GM12874 (cell line): ENCODE results near the gene INTS11.

Experiments
- CTCF ChIP-seq: IDR thresholded peaks from 2 replicates; pipeline ENCODE4 v1.5.1; 2011; ENCODE audit warnings: low read depth, mild to moderate bottlenecking, control low read depth, low read length, moderate library complexity; ENCODE audit not compliant: insufficient read depth

Gene INTS11

DNA sequence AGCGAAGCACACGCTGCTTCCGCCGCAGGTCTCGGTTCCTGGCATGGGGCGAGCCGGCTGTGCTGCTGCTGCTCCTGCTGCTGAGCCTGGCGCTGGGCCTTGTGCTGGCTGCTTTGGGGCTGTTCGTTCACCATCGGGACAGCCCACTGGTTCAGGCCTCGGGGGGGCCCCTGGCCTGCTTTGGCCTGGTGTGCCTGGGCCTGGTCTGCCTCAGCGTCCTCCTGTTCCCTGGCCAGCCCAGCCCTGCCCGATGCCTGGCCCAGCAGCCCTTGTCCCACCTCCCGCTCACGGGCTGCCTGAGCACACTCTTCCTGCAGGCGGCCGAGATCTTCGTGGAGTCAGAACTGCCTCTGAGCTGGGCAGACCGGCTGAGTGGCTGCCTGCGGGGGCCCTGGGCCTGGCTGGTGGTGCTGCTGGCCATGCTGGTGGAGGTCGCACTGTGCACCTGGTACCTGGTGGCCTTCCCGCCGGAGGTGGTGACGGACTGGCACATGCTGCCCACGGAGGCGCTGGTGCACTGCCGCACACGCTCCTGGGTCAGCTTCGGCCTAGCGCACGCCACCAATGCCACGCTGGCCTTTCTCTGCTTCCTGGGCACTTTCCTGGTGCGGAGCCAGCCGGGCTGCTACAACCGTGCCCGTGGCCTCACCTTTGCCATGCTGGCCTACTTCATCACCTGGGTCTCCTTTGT lies 9.2 kb upstream of the INTS11 start:
- no peak for TF ChIP-seq CTCF

- no peak for TF ChIP-seq CTCF
Observed at GRCh38 chr1:1332774-1333480, 8.5 kb upstream of the INTS11 start.

- no peak for TF ChIP-seq CTCF
Observed at GRCh38 chr1:1332031-1332755, 7.7 kb upstream of the INTS11 start.

- no peak for TF ChIP-seq CTCF
Observed at GRCh38 chr1:1331068-1331965, 6.9 kb upstream of the INTS11 start, which contains the start of gene TAS1R3. Gene TAS1R3, plus strand, starts transcription at chr1:1331280. Its CDS starts 66 bp downstream, at chr1:1331346.

- no peak for TF ChIP-seq CTCF
Observed at GRCh38 chr1:1330366-1331067, 6.1 kb upstream of the INTS11 start.

- TF ChIP-seq CTCF = no peak
Observed at GRCh38 chr1:1329304-1330210, 5.1 kb upstream of the INTS11 start.
